Retinal pigment epithelial cell (primary cell): ENCODE results near the gene GGCT.
"Not testable (repeated sequence)": the region's sequence is repeated elsewhere in the genome, so short reads cannot be mapped to it uniquely, and the experiment has no call there.

Experiments used
- DNase-seq: peaks from one replicate; pipeline ENCODE4 v3.0.0-alpha.2; 2010; ENCODE audit warnings: low read depth
- H3K4me3 ChIP-seq: 2 replicates; pipeline ENCODE4 v1.5.1; 2011; ENCODE audit warnings: mild to moderate bottlenecking, low read length, control low read depth, moderate library complexity
- TF ChIP-seq, protein P1 (sequence below): conservative IDR thresholded peaks from 2 replicates; pipeline ENCODE4 v1.5.1; 2011; ENCODE audit warnings: low read depth, low read length, control low read depth, inconsistent platforms

Gene GGCT

DNA sequence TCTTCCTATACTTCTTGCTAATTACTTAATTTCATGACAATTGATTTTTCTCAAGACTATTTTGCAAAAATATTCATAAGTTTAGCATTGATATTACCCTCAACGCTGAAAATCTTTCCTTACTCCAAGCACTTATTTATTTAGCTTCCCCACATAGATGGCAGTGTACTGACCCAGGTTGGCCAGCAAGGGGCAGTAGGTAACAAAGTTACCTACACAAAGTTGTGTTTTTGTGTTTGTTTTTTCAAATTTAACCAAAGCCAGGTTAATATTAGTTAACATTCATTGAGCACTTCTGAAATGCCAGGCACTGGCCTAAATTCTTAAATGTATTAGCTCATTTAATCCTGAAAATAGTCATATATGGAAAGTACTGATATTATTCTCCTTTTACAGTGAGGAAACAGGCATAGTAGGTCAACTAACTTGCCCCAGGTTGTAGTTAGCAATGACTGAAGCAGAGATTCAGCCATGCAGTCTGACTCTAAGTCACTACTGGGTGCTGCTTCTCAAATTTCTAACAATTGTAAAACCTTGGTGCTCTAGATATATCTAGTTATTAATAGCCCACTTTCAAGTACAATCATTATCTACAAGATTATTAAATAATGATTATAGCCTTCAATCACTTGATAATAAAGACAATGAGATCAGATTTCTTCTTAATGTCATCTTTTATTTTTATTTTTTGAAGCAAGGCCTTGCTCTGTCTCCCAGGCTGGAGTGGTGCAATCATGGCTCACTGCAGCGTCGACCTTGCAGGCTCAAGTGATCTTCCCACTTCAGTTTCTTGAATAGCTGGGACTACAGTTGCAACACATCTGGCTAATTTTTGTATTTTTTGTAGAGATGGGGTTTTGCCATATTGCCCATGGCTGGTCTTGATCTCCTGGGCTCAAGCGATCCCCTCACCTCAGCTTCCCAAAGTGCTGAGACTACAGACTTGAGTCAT, 5.8 kb upstream of the GGCT start:
- no peak for DNase-seq
- TF ChIP-seq, protein P1, sequence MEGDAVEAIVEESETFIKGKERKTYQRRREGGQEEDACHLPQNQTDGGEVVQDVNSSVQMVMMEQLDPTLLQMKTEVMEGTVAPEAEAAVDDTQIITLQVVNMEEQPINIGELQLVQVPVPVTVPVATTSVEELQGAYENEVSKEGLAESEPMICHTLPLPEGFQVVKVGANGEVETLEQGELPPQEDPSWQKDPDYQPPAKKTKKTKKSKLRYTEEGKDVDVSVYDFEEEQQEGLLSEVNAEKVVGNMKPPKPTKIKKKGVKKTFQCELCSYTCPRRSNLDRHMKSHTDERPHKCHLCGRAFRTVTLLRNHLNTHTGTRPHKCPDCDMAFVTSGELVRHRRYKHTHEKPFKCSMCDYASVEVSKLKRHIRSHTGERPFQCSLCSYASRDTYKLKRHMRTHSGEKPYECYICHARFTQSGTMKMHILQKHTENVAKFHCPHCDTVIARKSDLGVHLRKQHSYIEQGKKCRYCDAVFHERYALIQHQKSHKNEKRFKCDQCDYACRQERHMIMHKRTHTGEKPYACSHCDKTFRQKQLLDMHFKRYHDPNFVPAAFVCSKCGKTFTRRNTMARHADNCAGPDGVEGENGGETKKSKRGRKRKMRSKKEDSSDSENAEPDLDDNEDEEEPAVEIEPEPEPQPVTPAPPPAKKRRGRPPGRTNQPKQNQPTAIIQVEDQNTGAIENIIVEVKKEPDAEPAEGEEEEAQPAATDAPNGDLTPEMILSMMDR = peak; percentile 87
- no peak overlapping the region for H3K4me3 ChIP-seq

GRCh38 chr7:30509171-30509857, 4.7 kb upstream of the GGCT start:
- not testable (repeated sequence) for DNase-seq, H3K4me3 ChIP-seq

DNA sequence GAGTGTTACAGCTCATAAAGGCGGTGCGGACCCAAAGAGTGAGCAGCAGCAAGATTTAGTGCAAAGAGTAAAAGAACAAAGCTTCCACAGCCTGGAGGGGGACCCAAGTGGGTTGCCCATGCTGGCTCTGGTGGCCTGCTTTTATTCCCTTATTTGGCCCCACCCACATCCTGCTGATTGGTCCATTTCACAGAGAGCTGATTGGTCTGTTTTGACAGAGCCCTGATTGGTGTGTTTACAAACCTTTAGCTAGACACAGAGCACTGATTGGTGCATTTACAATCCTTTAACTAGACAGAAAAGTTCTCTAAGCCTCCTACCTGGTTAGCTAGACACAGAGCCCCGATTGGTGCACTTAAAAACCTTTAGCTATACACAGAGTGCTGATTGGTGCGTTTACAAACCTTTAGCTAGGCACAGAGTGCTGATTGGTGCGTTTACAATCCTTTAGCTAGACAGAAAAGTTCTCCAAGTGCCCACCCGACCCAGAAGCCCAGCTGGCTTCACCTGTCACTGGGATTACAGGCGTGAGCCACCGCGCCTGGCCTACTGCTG, 2.8 kb upstream of the GGCT start:
- not testable (repeated sequence) for H3K4me3 ChIP-seq, DNase-seq

GRCh38 chr7:30505174-30505697, 607 bp upstream of the GGCT start:
- TF ChIP-seq, protein P1 = peak; percentile 13
- peak overlapping the region; percentile 95 for H3K4me3 ChIP-seq
- no peak for DNase-seq

GRCh38 chr7:30503274-30504212, 1.1 kb downstream of the GGCT start:
- H3K4me3 ChIP-seq = peak overlapping the region; percentile 95
- DNase-seq = no peak

GRCh38 chr7:30502470-30503251, 2.0 kb downstream of the GGCT start:
- TF ChIP-seq, protein P1 = no peak
- no peak overlapping the region for H3K4me3 ChIP-seq
- no peak for DNase-seq

More at GRCh38 chr7:30503274-30504212, 1.1 kb downstream of the GGCT start:
- TF ChIP-seq, protein P1 = no peak

DNA sequence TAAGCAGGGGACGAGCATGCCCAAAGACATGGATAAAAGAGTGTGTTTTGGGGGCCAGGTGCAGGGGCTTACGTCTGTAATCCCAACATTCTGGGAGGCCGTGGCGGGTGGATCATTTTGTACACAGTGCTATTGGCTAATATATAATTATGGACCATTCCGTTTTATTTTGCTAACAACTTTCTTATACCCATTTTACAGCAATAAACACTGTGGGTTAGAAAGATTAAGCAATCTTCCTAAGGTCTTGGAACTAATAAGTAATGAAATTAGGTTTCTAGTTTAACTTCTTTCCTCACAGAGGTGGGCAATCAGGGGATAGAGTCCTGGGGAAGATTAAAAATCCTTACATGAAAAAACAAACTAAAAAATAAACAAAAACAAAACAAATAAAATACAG, 3.4 kb downstream of the GGCT start:
- DNase-seq = no peak
- TF ChIP-seq, protein P1 = no peak

More for the DNA sequence above, 3.4 kb downstream of the GGCT start:
- no peak overlapping the region for H3K4me3 ChIP-seq
